SKM-1 (cell line): ENCODE measurements around the gene E2F7.
A peak's percentile ranks its signal among the peaks of the same experiment; 100 is the strongest.
"Not testable (repeated sequence)": the region's sequence is repeated elsewhere in the genome, so short reads cannot be mapped to it uniquely, and the experiment has no call there.

Experiments
- DNase-seq: peaks from one replicate; lab custom pipeline; 2025; ENCODE audit not compliant: unreplicated experiment; lab: John Stamatoyannopoulos, UW

Gene E2F7, protein sequence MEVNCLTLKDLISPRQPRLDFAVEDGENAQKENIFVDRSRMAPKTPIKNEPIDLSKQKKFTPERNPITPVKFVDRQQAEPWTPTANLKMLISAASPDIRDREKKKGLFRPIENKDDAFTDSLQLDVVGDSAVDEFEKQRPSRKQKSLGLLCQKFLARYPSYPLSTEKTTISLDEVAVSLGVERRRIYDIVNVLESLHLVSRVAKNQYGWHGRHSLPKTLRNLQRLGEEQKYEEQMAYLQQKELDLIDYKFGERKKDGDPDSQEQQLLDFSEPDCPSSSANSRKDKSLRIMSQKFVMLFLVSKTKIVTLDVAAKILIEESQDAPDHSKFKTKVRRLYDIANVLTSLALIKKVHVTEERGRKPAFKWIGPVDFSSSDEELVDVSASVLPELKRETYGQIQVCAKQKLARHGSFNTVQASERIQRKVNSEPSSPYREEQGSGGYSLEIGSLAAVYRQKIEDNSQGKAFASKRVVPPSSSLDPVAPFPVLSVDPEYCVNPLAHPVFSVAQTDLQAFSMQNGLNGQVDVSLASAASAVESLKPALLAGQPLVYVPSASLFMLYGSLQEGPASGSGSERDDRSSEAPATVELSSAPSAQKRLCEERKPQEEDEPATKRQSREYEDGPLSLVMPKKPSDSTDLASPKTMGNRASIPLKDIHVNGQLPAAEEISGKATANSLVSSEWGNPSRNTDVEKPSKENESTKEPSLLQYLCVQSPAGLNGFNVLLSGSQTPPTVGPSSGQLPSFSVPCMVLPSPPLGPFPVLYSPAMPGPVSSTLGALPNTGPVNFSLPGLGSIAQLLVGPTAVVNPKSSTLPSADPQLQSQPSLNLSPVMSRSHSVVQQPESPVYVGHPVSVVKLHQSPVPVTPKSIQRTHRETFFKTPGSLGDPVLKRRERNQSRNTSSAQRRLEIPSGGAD

DNA sequence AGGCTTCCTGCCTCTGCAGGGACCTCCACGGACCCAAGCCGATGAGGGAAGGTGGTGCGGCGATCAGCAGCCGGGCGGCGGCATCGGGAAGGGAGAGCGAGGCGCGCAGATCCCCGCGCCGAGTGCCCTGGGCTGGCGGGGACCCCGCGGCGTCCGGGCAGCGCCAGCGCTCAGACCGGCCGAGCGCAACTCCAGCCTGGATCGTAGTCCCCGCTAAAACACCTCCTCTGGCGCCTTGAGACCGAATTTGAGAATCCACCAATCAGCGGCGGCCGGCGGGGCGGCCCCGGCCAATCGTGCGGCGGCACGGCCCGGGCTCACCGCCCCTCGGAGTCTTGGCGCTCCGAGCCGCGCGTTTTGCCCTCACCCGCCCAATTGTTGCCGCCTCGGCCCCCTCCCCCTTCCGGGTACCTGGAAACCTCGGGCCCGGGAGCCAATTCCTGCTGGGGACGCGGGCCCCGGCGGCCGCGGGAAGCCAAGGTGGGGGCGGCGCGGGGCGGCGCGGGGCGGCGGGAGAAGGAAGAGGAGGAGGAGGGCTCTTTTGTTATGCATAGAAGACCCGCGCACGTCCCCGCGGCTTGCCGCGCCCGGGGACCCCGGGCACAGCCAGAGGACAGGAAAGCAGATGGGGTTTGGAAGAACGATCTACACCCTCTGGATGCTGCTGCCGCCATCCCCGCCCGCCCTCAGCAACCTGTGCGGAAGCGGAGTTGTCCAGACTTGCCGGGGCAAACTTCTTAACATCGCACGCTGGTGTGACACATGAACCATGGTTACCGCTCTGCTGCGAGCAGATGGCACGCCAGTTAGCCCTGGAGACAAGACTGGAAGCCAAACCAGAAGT, at the start of gene E2F7:
E2F7 (minus strand) TSS at position 209 of the 844 bp plus-strand sequence. CDS start 934 bp downstream, outside the sequence.
- peak; percentile 31 for DNase-seq

DNA sequence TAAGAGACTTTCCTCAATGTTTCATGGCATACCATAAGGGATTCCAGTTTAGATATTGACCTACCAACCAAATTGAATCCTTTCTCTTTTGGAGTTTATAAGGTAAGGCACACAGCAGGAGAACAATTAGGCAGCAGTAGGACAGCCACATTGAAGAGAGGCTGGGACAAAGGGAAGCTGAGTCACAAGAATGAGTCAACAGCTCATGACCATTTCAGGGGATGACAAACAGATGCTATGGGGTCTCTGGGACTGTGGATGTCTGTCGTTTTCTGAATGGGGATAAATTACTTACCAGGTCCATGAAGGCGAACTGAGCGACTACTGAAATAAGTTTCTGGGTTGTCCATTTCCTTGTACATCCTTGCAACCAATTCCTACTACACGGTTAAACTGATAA, 48.6 kb upstream of the E2F7 start:
- DNase-seq = no peak

DNA sequence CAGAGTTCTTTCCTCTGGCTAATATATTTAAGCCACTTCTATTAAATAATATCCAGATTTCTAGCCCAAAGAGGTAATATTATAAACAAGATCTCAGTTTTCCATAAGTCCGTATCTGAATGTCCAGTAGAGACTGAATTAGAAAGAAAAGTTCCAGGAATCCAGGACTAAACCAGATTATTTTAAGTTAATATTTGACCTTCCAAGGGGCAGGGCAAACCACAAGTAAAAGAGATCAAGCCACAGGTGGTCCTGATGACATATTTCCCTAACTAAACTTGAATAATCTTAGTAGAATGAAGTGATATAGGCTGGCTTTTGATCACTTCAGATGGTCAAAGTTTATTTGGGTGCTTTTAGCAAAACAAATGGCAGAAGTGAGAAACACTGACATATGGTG, 43.3 kb upstream of the E2F7 start:
- DNase-seq = no peak

DNA sequence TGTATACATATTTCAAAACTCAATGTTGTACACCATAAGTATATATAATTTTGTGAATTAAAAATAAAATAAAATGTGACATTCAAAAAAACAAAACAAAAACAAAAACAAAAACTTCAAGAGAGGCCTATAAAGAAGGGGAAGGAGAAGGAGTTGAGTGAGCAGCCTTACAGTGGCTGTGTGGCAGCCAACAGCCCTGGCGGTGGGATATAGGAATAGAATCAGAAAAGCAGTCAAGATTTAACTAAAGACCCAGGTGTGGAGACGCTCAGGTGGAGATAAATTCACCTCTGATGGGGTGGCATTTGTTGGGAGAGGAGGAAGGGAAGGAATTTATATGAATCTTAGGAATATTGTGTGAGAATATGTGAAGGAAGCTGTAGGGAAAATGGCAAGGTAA, 41.8 kb upstream of the E2F7 start:
- DNase-seq = no peak

DNA sequence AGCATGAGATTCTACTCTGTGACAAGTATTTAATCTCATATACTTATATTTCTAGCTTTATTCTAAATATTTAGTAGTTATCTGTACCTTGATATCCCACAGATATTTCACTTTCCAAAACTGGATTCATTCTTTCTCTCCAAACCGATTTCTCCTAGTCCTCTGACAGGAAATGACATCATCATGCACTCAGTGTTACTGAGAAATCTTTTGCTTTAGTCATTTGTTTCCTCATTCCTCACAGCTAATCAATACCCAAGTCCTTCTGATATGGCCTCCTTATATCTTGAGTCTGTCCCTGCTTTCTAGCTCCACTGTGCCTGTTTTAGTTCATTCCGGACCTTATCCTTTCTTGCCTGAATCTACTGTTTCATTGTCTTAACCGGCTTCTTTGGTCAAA, 39.4 kb upstream of the E2F7 start:
- DNase-seq = no peak

DNA sequence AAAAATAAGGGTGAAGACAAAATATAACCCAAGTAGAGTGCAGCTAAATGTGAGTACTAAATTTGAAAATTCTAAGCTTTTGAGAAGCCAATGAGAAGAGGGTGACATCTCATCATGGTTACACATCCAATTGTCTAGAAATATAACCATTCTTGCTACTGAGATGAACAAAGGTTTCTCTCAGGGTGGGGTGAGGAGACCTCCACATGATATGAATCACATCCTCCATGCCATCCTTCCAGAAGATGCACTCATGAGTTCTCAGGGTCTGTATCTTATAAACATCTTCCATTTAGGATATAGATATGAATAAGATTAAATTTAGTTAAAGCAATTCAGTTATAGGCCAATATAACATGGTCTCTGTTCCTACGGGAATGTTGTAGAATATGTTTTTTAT, 38.9 kb upstream of the E2F7 start:
- no peak for DNase-seq

DNA sequence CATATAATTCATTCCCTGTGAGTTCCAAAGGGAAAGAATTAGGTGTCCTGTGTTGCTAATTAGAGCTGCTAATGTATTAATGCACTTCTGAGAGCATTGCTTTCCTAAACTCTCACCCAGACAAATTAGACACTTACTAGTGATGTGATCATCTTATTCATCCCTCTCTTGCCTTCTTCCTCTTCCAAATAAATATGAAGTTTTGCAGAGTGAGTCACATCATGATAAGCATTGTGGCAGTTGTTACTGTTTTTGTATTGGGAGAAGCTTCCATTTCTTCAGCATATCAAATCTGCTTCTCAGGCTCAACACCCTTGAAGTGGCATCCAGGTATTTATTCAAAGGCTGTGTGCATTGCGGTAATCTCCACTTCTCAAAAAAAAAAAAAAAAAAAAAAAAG, 37.3 kb upstream of the E2F7 start:
- no peak for DNase-seq

DNA sequence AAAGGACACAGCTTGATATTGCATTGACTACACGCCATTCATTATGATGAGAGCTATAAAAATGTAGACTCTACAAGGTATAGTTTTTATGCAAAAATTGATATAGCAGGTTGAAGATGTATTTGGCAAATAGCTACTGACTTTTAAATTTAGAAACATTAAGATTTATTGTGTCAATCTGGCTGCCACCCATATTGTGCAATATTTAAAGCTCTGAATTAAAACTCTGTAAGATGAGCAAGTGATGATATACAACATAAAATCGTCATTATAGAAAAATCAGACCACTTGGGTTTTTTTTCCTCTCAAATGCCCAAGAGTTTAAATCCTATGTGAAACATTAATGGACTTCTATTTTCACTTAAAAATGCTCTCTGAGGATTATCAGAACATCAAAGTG, 36.8 kb upstream of the E2F7 start:
- no peak for DNase-seq

DNA sequence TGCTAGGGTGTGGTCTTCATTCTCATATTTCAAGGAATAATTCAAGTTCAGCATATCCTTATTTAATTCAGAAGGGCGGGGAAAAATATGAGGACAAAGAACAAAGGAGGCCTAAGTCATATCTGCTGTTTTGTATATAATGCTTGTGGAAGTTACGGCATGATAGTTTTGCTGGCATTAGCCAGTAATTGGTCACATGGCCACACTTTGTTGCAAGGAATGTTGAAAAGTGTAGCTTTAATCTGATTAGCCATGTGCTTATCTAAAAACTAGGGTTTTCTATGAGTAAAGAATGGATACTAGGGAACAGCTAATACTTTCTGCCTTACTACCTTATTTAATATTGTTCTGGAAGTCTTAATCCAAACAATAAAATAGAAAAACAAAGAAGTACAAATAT, 34.4 kb upstream of the E2F7 start:
- DNase-seq = no peak

DNA sequence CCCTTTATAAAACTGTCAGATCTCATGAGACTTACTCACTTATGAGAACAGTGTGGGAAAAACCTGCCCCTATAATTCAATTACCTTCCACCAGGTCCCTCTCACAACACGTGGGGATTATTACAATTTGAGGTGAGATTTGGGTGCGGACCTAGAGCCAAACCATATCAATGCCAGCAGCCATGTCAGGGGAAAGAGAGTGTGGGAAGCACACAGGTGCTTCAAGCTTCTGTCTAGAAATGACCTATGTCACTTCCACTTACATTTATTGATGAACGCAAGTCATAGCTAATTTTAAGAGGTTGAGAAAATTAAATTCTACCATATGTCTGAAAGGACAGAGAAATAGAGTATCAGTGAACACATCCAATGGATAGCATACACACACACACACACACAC, 32.5 kb upstream of the E2F7 start:
- DNase-seq = no peak

DNA sequence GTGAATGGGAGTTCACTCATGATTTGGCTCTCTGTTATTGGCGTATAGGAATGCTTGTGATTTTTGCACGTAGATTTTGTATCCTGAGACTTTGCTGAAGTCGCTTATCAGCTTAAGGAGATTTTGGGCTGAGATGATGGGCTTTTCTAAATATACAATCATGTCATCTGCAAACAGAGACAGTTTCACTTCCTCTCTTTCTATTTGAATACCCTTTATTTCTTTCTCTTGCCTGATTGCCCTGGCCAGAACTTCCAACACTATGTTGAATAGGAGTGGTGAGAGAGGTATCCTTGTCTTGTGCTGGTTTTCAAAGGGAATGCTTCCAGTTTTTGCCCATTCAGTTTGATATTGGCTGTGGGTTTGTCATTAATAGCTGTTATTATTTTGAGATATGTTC, 26.9 kb upstream of the E2F7 start:
- DNase-seq = not testable (repeated sequence)

DNA sequence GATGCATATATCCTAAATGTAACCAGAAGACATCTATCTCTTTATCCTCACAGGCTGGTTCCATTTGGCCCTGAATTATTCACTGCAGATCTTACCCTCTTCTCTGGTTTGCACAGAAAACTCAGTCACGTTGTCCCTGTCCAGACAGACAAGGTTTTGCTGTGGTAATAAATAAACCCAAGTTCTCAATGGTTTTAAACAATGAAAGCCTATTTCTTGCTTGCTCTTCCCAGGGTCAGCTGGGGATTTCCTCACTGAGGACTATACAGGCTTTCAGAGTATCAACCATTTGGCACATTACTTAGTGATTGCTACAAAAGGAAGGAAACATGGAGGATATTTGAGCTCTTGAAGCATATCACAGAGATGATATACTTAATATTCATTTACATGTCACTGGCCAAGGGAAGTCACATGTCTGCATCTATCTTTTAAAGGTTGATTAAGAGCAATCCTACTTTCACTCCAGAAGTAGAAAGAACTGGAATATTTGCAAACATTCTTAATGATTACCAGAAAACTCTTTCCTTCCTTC, 24.4 kb upstream of the E2F7 start:
- DNase-seq = no peak

DNA sequence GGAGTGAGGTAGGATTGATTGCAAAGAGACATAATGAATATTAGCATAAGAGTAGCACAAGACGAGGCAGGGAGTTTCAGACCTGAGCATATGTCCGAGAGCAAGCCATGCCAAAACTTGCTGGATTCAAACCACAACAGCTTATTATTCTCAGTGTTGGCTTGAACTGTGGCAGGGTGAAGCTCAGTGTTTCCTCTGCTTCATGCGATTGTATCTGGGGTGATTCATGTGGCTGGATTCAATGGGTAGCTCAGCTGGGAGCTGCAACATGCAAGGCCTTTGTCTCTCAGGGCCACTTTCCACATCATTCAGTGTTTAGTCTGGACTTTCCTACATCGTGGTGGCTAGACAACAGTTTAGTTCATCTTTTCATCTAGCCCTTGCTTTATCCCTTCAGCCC, 22.1 kb upstream of the E2F7 start:
- DNase-seq = no peak

DNA sequence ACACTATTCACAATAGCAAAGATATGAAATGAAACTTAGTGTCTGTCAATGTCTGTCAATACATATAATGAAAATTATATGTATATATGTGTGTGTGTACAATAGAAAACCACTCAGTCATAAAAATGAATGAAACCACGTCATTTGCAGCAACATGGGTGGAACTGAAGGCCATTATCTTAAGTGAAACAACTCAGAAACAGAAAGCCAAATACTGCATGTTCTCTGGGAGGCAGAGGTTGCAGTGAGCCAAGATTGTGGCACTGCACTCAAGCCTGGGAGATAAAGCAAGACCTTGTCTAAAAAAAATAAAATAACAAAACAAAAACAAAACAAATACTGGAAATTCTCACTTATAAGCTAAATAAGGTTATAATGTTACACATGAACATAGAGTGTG, 16.7 kb upstream of the E2F7 start:
- no peak for DNase-seq

DNA sequence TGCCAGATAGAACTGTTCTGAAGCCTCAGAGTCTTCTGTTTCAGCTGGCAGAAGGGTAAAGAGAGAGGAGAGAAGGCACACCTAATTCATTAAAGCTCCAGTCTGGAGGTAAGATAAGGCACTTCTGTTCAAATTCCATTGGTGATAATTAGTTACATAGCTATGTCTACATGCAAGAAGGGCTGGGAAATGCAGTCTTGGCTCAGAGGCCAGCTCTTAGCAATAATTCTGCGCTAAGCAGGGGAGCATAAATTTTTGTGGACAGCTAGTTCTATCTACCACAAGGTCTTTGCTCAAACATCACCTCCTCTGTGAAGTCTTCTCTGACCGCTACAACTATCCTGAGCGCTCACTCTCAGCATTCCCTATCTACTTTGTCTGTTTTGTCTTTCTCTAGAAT, 14.3 kb upstream of the E2F7 start:
- DNase-seq = no peak

DNA sequence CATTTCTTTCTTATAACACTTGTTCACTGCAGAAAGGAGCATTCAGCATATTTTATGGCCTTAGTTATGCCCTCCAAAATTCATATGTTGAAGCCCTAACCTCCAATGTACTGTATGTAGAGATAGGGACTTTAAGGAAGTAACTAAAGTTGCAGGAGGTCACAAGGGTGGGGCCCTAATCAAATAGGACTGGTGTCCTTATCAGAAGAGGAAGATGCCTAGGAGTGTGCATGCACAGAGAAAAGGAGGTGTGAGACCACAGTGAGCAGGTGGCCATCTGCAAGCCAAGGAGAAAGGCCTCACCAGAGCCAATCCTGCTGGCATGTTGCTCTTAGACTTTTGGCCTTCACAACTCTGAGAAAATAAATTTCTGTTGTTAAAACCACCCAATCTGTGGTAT, 12.9 kb upstream of the E2F7 start:
- DNase-seq = no peak

DNA sequence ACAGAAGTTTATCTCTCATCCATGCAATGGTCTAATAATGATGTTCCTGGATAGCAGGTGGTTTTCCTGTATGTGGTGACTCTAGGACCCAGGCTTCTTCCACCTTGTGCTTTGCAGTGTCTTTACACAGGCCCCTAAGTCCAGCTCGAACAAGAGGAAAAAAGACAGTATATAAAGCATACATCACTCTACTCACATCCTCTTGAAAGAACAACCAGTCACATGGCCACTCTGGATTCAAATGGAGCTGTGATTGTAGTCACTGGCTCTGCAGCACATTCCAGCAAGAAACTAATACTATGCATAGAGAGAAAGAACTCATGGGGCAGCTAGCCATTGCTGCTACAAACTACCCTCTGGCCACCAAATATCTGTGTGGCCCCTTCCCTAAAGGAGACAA, 11.5 kb upstream of the E2F7 start:
- DNase-seq = no peak

DNA sequence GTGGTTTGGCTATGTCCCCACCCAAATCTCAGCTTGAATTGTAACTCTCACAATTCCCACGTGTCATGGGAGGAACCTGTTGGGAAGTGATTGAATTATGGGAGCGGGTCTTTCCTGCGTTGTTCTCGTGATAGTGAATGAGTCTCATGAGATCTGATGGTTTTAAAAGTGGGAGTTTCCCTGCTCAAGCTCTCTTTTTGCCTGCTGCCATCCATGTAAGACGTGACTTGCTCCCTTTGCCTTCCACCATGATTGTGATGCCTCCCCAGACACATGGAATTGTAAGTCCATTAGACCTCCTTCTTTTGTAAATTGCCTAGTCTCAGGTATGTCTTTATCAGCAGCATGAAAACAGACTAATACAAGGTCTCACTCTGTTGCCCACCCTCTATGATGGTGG, 8.5 kb upstream of the E2F7 start:
- DNase-seq = not testable (repeated sequence)

DNA sequence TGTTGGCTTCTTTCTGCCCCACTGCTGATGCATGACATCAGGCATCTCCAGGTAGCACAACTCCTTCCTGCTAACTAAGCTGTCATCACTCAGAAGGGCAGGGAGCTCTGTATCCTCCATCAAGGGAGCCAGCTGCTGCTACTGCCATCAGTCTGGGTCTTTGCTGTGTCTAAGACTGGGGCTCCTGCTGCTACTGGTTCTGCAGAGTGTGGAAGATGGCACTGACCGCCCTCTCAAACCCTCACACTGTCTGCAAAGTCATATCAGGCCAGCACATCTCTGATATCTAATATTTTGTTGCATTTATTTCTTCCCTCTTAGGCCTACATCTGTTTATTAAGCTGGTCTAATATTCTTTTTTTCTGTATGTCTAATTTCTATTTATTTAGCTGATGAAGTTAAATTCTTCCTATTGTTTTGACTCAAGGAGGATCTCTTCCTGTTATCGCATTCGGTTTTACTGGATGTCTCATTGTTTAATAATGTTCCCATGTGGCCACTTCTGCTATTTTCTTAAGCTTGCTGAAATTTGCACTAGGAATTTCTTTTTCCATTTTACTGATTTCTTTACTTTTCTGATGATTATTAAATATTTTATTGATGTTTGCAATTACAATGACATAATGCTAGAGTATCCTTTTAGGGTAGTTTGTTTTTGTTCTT, 7.6 kb upstream of the E2F7 start:
- DNase-seq = no peak

DNA sequence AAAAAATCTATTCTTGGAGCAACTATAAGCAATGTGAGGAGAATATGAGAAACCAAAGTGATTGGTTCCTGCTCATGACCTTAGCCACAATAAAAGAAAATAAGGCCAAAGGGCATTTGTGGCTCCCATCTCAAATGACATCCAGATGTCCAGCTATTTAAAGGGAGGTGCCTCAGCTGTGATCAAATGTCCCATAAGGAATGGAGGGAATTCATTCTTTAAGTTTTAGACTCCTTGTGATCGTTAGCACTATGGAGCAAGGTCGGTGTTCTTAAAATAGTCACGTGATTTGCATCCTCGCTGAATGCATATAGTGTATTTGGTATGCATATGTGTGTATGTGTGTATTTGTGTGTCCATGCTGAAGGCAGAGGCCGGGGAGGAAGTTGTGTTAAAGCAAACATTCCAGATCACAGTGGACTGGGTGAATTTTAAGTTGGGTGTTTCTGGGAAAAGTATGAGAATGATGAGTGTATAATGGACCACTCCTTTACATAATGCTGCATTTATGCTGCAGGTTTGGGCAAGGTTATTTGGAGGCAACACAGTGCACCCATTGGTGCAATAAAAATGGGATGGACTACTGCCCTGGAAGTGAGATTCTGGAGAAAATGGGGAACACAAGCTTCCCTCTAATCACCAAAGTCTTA, 5.6 kb upstream of the E2F7 start:
- no peak for DNase-seq
